ENCODE measurements around the gene RHBG. TPM values are rescaled to one million over a fixed set of nuclear protein-coding genes. Genes with fewer than 3 reads are reported as not detected.

RHBG gene
- total and polyA plus RNA-seq, 2 of the 4 experiments (the other 2 are of a cell fraction) = not detected

GRCh38 chr1:156384658-156385057 is 15.6 kb downstream of the RHBG start:
- ATAC-seq (ENCODE audit: low read depth) = no peak
- no peak overlapping the region for H2BK15ac ChIP-seq (ENCODE audit: low read depth, low read length)
- no peaks in the 10 kb centered on the region for H3K79me1 ChIP-seq (ENCODE audit: low read depth in 1 of 2, low read length in 2 of 2)
- no CpG with 5 or more reads among the region's 5 CpGs for WGBS, 2 experiments (ENCODE audit: extremely low coverage in 2 of 2, insufficient read length in 1 of 2)
- H3K14ac ChIP-seq (replicated peaks; ENCODE audit: low read depth, low read length) = no peak overlapping the region
- no peak overlapping the region for H3K56ac ChIP-seq (ENCODE audit: extremely low read depth, insufficient read depth, low read length)
- H3K4ac ChIP-seq (ENCODE audit: low read depth, low read length) = no peak overlapping the region
- H2AFZ ChIP-seq (replicated peaks; ENCODE audit: low read length, poor library complexity) = peak overlapping the region; percentile 17
- H3K9me3 ChIP-seq (ENCODE audit: control insufficient read depth, insufficient read depth, low read length) = no peaks in the 10 kb centered on the region
- H2AK5ac ChIP-seq (ENCODE audit: low read depth, low read length) = no peak overlapping the region
- H3K36me3 ChIP-seq (ENCODE audit: control insufficient read depth, insufficient read depth, low read length) = no peaks in the 10 kb centered on the region
- dilution Hi-C loops (cut with HindIII; ENCODE audit: low sequenced_read_pairs, unreplicated experiment) (no loop called here), intact Hi-C loops (cut with micrococcal nuclease) (loop anchor here (1.0 kb wide), 1 partner anchor 61 kb away; no protein-coding TSS in a partner anchor), in situ Hi-C loops (cut with MboI; ENCODE audit: low sequenced_read_pairs) (loop anchor here (5.0 to 10.0 kb wide), 2 partner anchors 60 to 223 kb away; no protein-coding TSS in a partner anchor)
- H4K8ac ChIP-seq (ENCODE audit: low read depth in 2 of 2, low read length in 2 of 2) = no peak overlapping the region
- H3K23ac ChIP-seq (ENCODE audit: low read depth, low read length) = no peak overlapping the region
- no peaks in the 10 kb centered on the region for H4K20me1 ChIP-seq (ENCODE audit: insufficient read depth, low read length)
- no peak overlapping the region for H2BK20ac ChIP-seq (ENCODE audit: low read depth, low read length)
- H3K27ac ChIP-seq (ENCODE audit: insufficient read depth, low read length) = no peak overlapping the region
- H4K91ac ChIP-seq (ENCODE audit: insufficient read depth, low read depth, low read length) = no peak overlapping the region
- no peaks in the 10 kb centered on the region for H3K4me1 ChIP-seq (ENCODE audit: control insufficient read depth, insufficient read depth, low read length)
- no peak overlapping the region for H2BK5ac ChIP-seq (ENCODE audit: low read depth, low read length, poor library complexity, severe bottlenecking)
- TF ChIP-seq USF2 (IDR thresholded peaks at IDR 0.05; ENCODE audit: low read depth, low read length) (no peak), SMC3 (IDR thresholded peaks at IDR 0.05; ENCODE audit: low read depth, low read length) (no peak), RCOR1 (IDR thresholded peaks at IDR 0.05; ENCODE audit: insufficient replicate concordance, low read length) (no peak), FOS (IDR thresholded peaks at IDR 0.05; ENCODE audit: low read depth, low read length) (no peak), CTCF (conservative IDR thresholded peaks at IDR 0.05; ENCODE audit: low read depth, low read length) (no peak), MAFK (IDR thresholded peaks at IDR 0.05; ENCODE audit: low read depth, low read length) (no peak), ELK1 (IDR thresholded peaks at IDR 0.05; ENCODE audit: borderline replicate concordance, low read depth, low read length) (no peak), CEBPB (IDR thresholded peaks at IDR 0.05; ENCODE audit: low read depth, low read length) (no peak), RAD21 (IDR thresholded peaks at IDR 0.05; ENCODE audit: low read length) (no peak)
- no peak overlapping the region for H3K4me3 ChIP-seq (ENCODE audit: insufficient read depth, low read depth, low read length)
- no peak overlapping the region for H2AK9ac ChIP-seq (replicated peaks; ENCODE audit: low read depth, low read length, poor library complexity)
- no peak overlapping the region for H3K9ac ChIP-seq (ENCODE audit: low read depth, low read length)
- no peak overlapping the region for H2BK120ac ChIP-seq (ENCODE audit: low read depth, low read length)
- H3K18ac ChIP-seq (ENCODE audit: low read depth, low read length) = no peak overlapping the region
- H3K9me1 ChIP-seq (ENCODE audit: insufficient read depth, low read length) = peaks cover 3% of the 10 kb centered on the region; the same call in 1 of the 2 replicates
- H4K5ac ChIP-seq (ENCODE audit: low read depth, low read length) = no peak overlapping the region
- no peak overlapping the region for H3K4me2 ChIP-seq (ENCODE audit: low read depth, low read length)
- ChIA-PET POLR2A (ENCODE audit: unreplicated experiment) (no interaction called here), CTCF (interaction anchor here (4.3 kb wide), 1 partner anchor 61 kb away, joined by 69 read pairs; no protein-coding TSS in a partner anchor)
- no peak for DNase-seq
- peaks cover 40% of the 10 kb centered on the region for H3K27me3 ChIP-seq (ENCODE audit: control insufficient read depth, insufficient read depth, low read length)
- BruUV-seq (replicated peaks) = no TSS peak

All from IMR-90 (cell line).